Dedifferentiated amniotic fluid mesenchymal stem cell (primary cell): ENCODE measurements around the gene NUDT19.
"Not testable (repeated sequence)": the region's sequence is repeated elsewhere in the genome, so short reads cannot be mapped to it uniquely, and the experiment has no call there.

Experiments
- DNase-seq: peaks from one replicate; pipeline ENCODE4 v3.0.0-alpha.2; 2016; ENCODE audit errors: extremely low spot score

The NUDT19 gene

DNA sequence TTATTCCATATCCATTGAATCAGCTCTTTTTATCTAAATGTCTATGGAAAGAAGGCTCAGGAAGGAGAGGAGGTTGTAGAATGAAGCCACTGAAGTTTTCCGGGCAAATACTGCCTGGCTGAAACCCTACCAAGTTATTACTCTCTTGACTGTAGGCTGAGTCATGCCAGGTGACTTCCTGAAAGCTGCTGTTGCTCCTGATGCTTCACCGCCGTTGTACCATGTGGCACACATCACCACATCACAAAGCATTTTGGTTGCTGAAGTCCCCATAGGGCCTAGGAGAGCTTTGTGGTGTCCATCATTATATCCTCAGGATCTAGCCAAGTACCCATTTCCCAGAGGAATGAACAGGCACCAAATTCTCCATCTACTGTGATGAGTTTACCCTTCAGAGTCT, 16.8 kb downstream of the NUDT19 start:
- no peak for DNase-seq

DNA sequence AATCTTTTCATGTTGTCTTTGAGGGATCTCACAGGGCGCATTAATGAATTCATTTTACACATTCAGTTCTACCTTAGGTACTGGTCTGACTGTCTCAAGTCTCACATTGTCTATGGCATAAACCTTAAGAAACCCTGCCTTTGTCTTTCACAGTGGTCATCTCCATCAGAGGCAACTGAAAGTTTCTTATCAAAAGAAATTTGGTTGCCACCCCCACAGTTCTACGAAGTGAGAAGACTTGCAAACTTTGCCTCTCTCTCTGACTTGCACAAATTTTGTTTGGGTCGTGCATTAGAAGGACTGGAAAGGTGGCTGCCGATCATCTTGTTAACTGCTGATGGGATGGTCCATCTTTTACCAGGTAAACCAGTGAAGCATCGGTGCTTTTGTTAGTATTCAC, 17.4 kb downstream of the NUDT19 start:
- DNase-seq, result no peak

- no peak for DNase-seq
These were observed 20.1 kb downstream of the NUDT19 start for GRCh38 chr19:32711747-32712146.

GRCh38 chr19:32716203-32716602, 24.6 kb downstream of the NUDT19 start:
- not testable (repeated sequence) for DNase-seq

- no peak for DNase-seq
These were observed 25.9 kb downstream of the NUDT19 start for GRCh38 chr19:32717496-32717895.

GRCh38 chr19:32718286-32718685, 26.7 kb downstream of the NUDT19 start:
- DNase-seq, result no peak

DNA sequence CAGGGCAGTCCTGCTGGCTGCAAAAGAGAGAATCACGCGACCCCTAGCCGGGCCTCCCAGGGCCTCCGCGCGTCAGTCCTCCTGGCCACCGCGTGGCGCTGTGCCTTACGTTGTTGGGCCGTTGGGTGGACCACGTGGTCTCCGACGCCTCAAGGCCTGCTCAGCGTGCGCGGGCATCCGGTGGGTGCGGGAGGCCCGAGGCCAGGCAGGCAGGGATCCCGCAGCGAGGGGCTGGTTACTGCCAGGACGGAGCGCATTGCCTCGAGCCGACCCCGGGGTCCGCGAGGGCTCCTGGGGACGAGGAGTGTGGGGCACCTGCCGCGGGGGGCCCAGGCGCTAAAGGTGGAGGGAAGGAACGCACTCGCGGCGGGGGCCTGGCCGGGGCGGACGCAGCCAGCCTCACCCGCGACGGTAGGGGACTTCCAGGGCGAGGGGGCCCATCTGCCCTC, 28.0 kb downstream of the NUDT19 start, which contains the start of gene TDRD12:
TSS of gene TDRD12 (plus strand) at position 157 of the 449 bp plus-strand sequence. CDS start 306 bp downstream, outside the sequence.
- DNase-seq, result no peak

DNA sequence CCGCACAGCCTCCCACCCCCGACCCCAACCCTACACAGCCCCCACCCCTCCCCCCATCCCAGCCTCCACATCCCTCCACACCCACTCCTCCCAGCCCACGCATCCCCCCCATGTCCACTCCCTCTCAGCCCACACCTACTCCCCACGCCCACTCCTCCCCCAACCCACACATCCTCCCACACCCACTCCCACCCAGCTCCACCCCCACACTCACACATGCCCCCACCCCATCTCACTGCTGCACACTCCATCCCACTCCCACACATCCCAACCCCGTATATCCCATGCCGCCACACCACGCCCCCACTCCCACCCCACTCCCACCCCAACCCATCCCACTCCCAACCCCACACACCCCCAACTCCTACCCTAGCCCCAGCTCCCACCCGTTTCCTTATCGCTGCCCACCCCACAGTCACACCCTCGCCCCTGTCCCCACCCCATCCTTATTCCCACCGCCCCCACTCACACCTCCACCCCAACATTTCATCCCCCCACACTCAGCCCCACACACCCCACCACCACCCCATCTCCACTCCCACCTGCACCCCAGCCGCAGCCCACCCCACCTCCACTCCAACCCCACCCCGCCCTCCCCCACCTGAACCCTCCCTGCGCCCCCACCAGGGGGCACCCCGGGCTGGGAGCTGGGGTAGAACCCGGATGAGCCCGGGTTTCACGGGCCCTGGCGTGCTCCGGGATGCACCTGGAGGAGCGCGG, 28.8 kb downstream of the NUDT19 start:
- no peak for DNase-seq

DNA sequence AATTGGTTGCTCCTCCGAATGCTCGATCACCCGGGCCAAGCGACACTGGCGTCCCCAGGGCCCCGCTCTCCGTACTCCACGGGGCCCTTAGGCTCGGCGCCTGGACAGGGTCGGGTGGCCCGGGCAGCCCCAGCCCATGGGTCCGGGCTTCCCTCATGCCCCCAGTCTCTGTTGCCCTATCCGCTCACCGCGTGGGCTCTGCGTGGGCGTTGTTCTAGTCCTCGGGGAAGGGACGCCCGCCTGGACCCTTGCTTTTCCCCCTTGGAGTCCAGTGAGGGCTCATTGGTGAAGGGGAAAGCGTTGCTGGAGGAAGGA, 29.3 kb downstream of the NUDT19 start:
- DNase-seq, result no peak

DNA sequence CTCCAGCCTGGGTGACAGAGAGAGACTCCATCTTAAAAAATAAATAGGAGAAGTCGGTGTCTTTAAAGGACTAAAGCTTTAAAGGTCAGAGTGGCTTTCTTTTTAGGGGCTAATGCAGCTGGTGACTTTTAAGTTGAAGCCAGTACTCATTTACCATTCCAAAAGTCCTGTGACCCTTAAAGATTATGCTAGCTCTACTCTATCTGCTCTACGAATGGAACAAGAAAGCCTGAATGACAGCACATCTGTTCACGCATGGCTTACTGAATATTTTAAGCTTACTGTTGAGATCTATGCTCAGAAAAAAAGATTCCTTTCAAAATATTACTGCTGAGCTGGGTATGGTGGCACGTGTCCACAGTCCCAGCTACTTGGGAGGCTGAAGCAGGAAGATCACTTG, 44.3 kb downstream of the NUDT19 start:
- DNase-seq, result no peak

GRCh38 chr19:32743021-32743420, 51.4 kb downstream of the NUDT19 start:
- DNase-seq, result no peak

DNA sequence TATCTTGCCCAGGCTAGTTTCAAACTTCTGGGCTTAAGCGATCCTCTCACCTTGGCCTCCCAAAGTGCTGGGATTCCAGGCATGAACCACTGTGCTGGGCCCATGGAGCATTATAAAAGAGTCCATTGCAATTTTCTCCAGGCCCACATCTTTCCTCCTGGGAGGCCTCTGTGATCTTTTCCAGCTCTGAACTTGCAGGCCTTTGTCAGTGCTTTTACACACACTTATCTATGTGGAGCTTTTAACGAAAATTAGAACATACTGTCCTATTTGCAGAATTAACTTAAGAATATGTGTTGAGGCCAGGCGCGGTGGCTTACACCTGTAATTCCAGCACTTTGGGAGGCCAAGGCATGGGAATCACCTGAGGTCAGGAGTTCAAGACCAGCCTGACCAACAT, 51.8 kb downstream of the NUDT19 start:
- no peak for DNase-seq

DNA sequence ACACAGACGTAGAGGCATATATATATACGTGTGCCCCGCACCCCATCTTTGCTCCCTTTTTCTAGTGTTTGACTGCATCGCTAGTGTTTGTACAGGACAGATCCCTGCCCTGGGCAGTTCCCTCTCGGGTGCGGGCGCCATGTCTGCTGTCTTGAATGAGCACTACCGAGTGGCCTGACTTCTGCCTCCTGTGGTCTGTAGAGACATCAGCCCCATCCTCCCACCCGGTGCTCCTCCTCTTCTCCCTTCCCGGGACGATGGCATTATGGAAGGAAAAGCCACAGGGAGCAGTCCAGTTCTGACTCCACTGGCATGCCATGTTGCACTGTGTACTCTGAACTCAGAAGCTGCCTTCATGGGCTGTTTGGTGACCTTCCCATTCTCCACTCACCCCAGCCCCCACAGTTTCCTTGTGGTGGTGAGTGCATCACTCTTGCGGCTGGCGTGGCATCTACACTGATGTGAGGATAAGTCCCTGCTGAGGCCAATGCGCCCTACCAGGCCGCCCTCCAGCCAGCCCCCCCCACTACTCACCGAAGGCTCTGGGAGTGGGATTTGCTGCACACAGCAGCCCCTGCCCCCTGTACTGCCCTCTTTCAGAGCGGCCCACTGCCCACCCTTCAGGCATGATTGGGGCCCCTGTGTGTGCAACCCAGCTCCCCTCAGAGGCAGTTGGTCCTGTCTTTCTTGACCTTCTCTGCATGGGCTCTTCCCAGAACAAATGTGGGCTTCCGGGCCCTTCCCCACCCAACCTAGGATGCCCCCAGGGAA, 53.1 kb downstream of the NUDT19 start:
- no peak for DNase-seq

DNA sequence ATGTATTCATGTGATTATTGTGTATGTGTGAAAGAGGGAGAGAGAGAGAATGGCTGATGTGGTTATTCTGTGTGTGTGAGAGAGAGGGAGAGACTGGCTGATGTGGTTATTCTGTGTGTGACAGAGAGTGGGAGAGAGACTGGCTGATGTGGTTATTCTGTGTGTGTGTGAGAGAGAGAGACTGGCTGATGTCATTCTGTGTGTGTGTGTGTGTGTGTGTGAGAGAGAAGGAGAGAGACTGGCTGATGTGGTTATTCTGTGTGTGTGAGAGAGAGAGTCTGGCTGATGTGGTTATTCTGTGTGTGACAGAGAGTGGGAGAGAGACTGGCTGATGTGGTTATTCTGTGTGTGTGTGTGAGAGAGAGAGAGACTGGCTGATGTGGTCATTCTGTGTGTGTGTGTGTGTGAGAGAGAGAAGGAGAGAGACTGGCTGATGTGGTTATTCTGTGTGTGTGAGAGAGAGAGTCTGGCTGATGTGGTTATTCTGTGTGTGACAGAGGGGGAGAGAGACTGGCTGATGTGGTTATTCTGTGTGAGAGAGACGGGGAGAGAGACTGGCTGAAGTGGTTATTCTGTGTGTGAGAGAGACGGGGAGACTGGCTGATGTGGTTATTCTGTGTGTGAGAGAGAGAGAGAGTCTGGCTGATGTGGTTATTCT, 54.1 kb downstream of the NUDT19 start:
- not testable (repeated sequence) for DNase-seq

GRCh38 chr19:32746631-32747196, 55.1 kb downstream of the NUDT19 start:
- DNase-seq, result not testable (repeated sequence)

DNA sequence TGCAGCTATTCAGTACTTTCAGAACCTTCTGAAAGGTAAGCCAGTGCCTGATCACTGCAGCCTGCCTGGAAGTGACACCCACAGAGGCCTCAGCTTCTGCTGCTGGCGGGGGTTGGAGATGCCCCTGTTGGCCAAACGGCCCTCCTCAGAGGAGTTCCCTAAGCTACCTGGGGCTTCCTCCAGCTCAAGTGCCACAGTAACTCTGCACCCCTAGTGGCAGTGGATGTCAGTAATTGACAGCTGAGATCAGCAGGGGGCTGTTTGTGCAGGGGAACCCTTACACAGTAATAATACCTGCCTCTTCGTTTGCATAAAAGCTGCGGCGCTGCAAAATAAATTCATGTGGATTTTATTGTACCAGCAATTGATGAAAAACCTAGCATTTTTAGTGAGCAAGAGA, 56.9 kb downstream of the NUDT19 start:
- no peak for DNase-seq

GRCh38 chr19:32748948-32749347, 57.3 kb downstream of the NUDT19 start:
- DNase-seq, result no peak

GRCh38 chr19:32749361-32749760, 57.7 kb downstream of the NUDT19 start:
- DNase-seq, result no peak

DNA sequence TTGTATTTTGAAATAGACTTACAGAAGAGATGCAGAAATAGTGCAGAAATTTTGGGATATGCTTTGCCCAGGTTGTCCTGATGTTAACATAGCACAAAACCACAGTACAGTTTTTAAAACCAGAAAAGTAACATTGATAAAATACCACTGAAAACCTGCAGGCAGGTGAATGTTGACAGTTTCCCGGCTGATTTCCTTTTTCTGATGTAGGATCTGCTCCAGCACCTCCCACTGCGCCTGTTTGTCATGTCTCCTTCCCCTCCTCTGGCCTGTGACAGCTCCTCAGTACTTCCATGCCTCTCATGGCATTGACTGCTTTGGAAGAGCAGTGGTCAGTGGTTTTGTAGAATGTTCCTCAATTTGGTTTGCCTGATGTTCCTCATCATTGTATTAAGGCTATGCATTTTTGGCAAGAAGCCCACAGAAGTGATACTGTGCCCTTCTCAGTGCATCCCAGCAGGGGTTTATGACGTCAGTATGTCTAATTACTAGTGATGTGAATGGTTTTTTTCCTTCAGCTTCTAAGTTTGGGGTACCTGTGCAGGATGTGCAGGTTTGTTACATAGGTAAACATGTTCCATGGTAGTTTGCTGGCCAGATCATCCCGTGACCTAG, 58.9 kb downstream of the NUDT19 start:
- no peak for DNase-seq

- no peak for DNase-seq
These were observed 59.4 kb downstream of the NUDT19 start for GRCh38 chr19:32751066-32751465.

DNA sequence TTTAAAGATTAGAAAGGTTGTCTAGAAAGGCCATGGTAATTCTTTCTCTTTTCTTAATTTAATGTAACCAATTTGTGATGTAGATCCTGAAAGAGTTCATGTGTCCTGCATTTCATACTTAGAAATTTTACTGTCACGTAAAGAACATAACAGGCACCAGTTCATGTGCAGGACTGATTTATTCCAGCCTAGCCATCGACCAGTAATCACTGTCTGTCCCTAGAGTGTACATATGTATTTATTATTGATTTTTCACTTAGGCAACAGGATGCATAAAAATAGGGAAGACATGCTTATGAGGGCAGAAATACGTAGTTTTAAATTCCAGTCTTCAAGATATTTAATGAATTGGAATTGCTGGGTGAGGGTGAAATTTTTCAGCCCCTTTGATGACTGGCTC, 65.6 kb downstream of the NUDT19 start:
- DNase-seq, result no peak
